Mucosa of descending colon (tissue), 3 donors: ENCODE measurements around the gene EFCAB10. TPM values are rescaled to one million over a fixed set of nuclear protein-coding genes. Genes with fewer than 3 reads are reported as not detected.

Experiments used
- ATAC-seq: fragments of 200-7000 bp; cut with Tn5 transposase; one replicate; pipeline ENCODE4 v1.9.1; 2020; ENCODE audit warnings: mild to moderate bottlenecking, moderate library complexity
- DNase-seq, 3 donors: peaks; one replicate each; pipeline ENCODE4 v3.0.0-alpha.2; 2020
- H3K36me3 ChIP-seq: fragments of 200-600 bp; one replicate; pipeline ENCODE4 v1.8.0; 2021; ENCODE audit warnings: low read depth, mild to moderate bottlenecking
- H3K4me1 ChIP-seq: fragments of 200-600 bp; one replicate; pipeline ENCODE4 v1.8.0; 2021; ENCODE audit warnings: low read depth, mild to moderate bottlenecking
- H3K4me3 ChIP-seq: fragments of 200-600 bp; one replicate; pipeline ENCODE4 v1.8.0; 2021; ENCODE audit warnings: mild to moderate bottlenecking
- H3K9me3 ChIP-seq: fragments of 200-600 bp; one replicate; pipeline ENCODE4 v1.8.0; 2021; ENCODE audit warnings: mild to moderate bottlenecking
- CTCF ChIP-seq: fragments of 200-600 bp; IDR thresholded peaks from one replicate; pipeline ENCODE4 v1.8.0; 2022; ENCODE audit warnings: antibody characterized with exemption, mild to moderate bottlenecking
- intact Hi-C, 2 donors: fragments of 100-400 bp; cut with DNase I in 1 of 2; cut with micrococcal nuclease in 1 of 2; formaldehyde crosslinking; loops; one replicate each; pipeline versions ENCODE4 v1.11.0 to v1.11.1; 2022; cut with DNase I, micrococcal nuclease
- total RNA-seq, 3 donors: library from RNA; stranded (reverse); fragmentation: NEBNext Ultra II Directional in 2 of 3; extraction: Animal tissue kit (Norgen Biotek cat#: 25700) in 2 of 3; gene quantifications; one replicate each; pipeline versions ENCODE4 v1.2.1 to v1.2.4, GENCODE V29; 2021 to 2023
- donor health status: DM: no; HTN: no; CAD: no; lungs with moderate emphysema.
- donor health status: DM: no; HTN: no; CAD: no.
- donor health status: DM: no; HTN: yes; CAD: no.

The EFCAB10 gene
- total RNA-seq, 3 donors from 2014 or later = not detected

DNA sequence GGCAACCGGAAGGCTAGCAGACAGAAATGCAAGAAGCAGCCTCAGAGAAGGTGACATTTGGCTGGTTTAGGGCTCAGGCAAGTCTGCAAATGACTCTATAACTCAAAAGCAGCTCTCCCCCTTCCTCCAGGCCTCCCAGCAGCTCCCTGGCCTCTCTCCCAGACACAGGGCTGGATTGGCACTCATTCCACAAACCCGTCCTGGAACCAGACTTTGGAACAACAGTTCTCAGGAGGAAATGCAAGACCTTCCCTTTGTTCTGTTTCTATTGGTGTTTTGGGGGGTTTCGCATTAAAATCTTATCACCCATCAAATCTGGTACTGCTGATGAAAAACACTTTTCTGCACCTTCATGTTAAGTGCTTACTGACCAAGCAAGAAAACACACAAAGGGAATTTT, 40.3 kb upstream of the EFCAB10 start:
- ATAC-seq = no peak
- intact Hi-C loops = no loop called here
- no peak overlapping the region for H3K4me3 ChIP-seq
- TF ChIP-seq CTCF = no peak
- peak in 2 of 3 donors; percentile 16 to 37 for DNase-seq
- H3K9me3 ChIP-seq = no peaks in the 10 kb centered on the region
- H3K4me1 ChIP-seq = no peaks in the 10 kb centered on the region
- no peaks in the 10 kb centered on the region for H3K36me3 ChIP-seq

- Histone ChIP-seq H3K9me3 (no peaks in the 10 kb centered on the region), H3K36me3 (no peaks in the 10 kb centered on the region), H3K4me3 (no peak overlapping the region), H3K4me1 (no peaks in the 10 kb centered on the region)
- TF ChIP-seq CTCF = no peak
- no peak for DNase-seq
- intact Hi-C loops = no loop called here
- no peak for ATAC-seq
Measured at GRCh38 chr7:105621176-105621575, 39.9 kb upstream of the EFCAB10 start.

GRCh38 chr7:105619590-105619989, 38.3 kb upstream of the EFCAB10 start:
- Histone ChIP-seq H3K4me1 (no peaks in the 10 kb centered on the region), H3K9me3 (no peaks in the 10 kb centered on the region), H3K4me3 (no peak overlapping the region), H3K36me3 (no peaks in the 10 kb centered on the region)
- ATAC-seq = no peak
- no peak for DNase-seq
- no peak for TF ChIP-seq CTCF
- intact Hi-C loops = no loop called here

DNA sequence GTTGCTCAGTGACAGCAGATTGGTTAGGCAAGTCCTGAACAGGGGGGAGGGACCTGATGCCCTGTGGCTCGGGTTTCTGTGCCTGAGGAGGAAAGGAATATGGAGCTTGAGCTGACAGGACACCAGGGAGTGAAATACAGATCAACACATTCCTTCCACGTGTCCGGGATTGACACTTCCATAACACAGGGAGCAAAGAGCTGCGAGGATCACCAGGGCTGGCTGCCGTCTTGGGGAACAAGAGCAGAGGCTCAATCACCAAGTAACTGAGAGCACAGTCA, 36.7 kb upstream of the EFCAB10 start:
- TF ChIP-seq CTCF = no peak
- no peak for ATAC-seq
- intact Hi-C loops = no loop called here
- Histone ChIP-seq H3K4me1 (no peaks in the 10 kb centered on the region), H3K4me3 (no peak overlapping the region), H3K36me3 (no peaks in the 10 kb centered on the region), H3K9me3 (no peaks in the 10 kb centered on the region)
- DNase-seq = no peak

- Histone ChIP-seq H3K4me1 (no peaks in the 10 kb centered on the region), H3K4me3 (no peak overlapping the region), H3K9me3 (no peaks in the 10 kb centered on the region), H3K36me3 (no peaks in the 10 kb centered on the region)
- DNase-seq = no peak
- intact Hi-C loops = no loop called here
- no peak for TF ChIP-seq CTCF
- no peak for ATAC-seq
Measured at GRCh38 chr7:105617280-105618015, 36.2 kb upstream of the EFCAB10 start.

DNA sequence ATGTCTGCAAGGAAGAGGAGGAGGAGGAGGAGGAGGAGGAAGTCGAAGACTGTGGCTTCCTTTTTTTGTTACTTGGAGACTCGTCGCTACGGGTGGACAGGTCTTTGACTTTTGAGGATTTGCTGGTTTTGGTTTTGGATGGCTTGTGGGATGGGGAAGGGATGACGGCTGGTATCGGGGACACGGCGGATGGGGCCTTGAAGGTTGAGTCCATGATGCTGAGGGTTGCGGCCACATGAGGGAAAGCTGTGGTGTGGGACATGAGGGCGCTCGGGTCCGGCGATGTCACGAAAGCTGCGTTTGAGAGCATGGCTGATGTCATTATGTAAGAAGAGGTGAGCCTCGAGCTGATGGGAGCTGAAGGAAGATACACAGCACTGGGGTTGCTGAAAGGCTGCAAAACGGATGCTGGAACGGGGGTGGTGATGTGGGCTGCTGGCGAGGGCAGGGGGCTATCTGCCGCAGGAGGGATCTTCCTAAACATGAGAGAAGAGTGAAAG, 33.1 kb upstream of the EFCAB10 start:
- Histone ChIP-seq H3K9me3 (no peaks in the 10 kb centered on the region), H3K4me1 (no peaks in the 10 kb centered on the region), H3K36me3 (no peaks in the 10 kb centered on the region), H3K4me3 (no peak overlapping the region)
- no peak for TF ChIP-seq CTCF
- ATAC-seq = no peak
- intact Hi-C loops = no loop called here
- DNase-seq = no peak
